ENCODE data around the gene CCL16.

Gene CCL16

DNA sequence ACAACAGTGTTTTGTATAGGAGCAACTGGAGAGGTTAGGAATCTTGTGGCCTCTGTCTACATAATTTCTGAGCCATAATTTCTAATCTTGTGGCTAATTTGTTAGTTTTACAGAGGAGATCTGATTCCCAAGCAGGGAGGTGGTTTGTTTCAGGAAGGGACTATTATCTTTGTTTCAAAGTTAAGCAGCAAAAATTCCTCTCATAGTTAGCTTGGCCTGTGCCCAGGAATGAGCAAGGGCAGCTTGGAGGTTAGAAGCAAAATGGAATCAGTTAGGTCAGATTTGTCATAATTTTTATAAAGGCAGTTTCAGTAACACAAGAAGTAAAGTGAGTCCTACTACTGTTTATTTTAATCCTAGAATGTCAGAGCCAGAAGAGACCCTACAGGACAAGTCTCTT lies 48.7 kb downstream of the CCL16 start:
- ChIA-PET CTCF (no interaction called here), POLR2A (ENCODE audit: low non-redundant PET) (no interaction called here)
- TF ChIP-seq, protein P1, sequence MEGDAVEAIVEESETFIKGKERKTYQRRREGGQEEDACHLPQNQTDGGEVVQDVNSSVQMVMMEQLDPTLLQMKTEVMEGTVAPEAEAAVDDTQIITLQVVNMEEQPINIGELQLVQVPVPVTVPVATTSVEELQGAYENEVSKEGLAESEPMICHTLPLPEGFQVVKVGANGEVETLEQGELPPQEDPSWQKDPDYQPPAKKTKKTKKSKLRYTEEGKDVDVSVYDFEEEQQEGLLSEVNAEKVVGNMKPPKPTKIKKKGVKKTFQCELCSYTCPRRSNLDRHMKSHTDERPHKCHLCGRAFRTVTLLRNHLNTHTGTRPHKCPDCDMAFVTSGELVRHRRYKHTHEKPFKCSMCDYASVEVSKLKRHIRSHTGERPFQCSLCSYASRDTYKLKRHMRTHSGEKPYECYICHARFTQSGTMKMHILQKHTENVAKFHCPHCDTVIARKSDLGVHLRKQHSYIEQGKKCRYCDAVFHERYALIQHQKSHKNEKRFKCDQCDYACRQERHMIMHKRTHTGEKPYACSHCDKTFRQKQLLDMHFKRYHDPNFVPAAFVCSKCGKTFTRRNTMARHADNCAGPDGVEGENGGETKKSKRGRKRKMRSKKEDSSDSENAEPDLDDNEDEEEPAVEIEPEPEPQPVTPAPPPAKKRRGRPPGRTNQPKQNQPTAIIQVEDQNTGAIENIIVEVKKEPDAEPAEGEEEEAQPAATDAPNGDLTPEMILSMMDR (conservative IDR thresholded peaks at IDR 0.05; ENCODE audit: low read depth), result no peak
- no peak for DNase-seq (ENCODE audit: low spot score)
- no peak overlapping the region for H3K27ac ChIP-seq

DNA sequence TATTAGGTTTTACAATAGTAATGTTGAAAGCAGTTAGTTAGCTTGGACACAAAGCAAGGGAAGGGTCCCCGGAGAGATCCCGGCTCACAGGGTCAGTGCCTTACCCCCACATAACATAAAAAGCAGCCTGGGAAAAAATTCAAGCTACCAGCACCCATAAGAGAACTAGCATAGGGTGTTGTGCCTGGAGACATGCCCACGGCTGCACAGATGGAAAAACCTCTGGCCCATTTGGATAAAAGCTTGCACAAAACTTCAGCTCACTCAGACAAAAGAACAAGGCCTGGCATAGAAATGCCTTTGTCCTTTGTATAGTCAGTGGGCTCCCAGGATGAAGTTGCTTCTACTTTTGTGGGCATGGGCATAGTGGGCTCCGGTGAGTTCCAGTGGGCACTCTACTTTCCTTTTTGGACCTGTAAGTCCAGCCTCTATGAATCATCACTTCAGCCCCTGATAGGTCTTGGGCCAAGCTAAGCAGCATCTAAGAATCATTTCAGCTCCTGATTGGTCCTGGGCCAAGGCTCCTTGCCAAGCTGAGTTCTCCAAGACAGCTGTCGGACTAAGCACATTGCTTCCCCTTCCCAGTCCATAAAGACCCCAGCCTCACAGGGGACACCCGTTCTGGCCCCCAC lies 49.4 kb downstream of the CCL16 start:
- DNase-seq (ENCODE audit: low spot score), result no peak
- TF ChIP-seq, protein P1 (conservative IDR thresholded peaks at IDR 0.05; ENCODE audit: low read depth), result no peak
- H3K27ac ChIP-seq, result no peak overlapping the region
- ChIA-PET CTCF (interaction anchor here (1.0 to 1.5 kb wide), 2 partner anchors 14 to 16 kb away, joined by 3 to 7 read pairs; no protein-coding TSS in a partner anchor), POLR2A (ENCODE audit: low non-redundant PET) (no interaction called here)

DNA sequence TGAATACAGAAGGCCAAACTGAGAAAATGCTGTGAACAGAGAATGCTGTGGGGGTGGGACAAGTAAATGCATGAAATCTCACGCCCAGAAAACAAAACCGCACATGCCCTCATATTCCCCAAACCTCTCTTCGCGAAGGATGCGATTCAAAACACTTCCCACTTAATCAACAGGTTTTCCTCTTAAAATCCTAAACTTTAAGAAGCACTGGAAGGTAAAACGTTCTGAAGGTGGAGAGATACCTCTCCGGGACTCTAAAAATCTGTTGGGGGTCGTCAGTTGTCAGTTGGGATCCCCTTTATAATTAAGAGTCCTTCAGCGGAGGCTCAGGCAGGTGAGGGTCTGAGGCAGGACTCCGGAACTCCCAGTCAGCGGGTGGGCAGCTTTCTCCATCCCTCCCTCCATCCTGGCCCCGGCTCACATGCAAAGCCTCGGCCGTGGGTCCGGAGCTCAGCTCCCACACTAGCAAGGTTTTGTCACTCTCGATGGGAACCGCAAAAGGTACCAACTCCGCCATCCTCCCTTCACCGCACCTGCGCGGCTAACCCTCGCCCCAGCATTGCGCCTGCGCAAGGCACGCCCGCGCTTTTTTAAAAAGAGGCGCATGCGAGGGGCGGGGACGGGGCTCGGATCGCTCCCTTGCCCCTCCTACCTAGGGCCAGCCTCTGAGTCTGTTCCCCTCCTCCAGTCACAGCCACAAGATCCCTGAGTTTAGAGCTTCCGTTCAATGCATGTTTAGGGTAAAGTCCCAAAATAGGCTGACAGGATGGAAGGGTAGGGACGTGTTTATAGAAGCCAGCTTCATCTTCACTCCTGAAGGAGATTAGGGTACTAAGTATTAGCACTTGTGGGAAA lies 50.9 kb downstream of the CCL16 start, which contains the start of gene RDM1:
Gene RDM1 (minus strand): TSS at position 563 of the 855 bp plus-strand sequence. CDS start 46 bp downstream, at position 517.
- ChIA-PET POLR2A (ENCODE audit: low non-redundant PET) (no interaction called here), CTCF (interaction anchor here (0.6 to 1.5 kb wide), 2 partner anchors 17 kb away, joined by 3 to 7 read pairs; no protein-coding TSS in a partner anchor)
- peak within 1 kb of the TSS; percentile 12 for H3K27ac ChIP-seq
- TF ChIP-seq, protein P1 (conservative IDR thresholded peaks at IDR 0.05; ENCODE audit: low read depth), result no peak
- DNase-seq (ENCODE audit: low spot score), result peak; percentile 96

DNA sequence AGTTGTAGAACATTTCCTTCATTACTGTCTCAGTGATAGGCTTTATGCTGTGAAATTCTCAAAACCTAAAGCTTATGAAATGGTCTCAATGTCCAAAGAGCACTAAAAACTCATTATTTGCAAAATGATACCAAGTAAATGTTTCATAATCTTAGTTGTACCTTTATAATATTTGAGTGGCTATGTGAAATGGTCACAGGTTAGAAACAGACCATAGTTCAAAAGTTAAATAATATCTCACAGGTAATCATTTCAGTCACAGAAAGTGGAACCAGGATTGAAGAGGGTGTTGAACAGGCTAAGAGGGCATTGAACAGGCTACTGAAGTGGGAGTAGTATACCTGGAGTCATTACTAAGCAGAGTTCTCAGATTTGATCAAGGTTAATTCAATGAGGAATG lies 53.6 kb downstream of the CCL16 start:
- no peak overlapping the region for H3K27ac ChIP-seq
- TF ChIP-seq, protein P1 (conservative IDR thresholded peaks at IDR 0.05; ENCODE audit: low read depth), result no peak
- POLR2A ChIA-PET (ENCODE audit: low non-redundant PET), result no interaction called here
- DNase-seq (ENCODE audit: low spot score), result no peak
- CTCF ChIA-PET, result interaction anchor here (0.7 kb wide), 1 partner anchor 1185 kb away, joined by 3 read pairs; no protein-coding TSS in a partner anchor
